GM19035 (cell line): ENCODE results near the gene COL23A1.
"Not testable (repeated sequence)": the region's sequence is repeated elsewhere in the genome, so short reads cannot be mapped to it uniquely, and the experiment has no call there.

Experiments
- ATAC-seq: cut with Tn5 transposase; IDR thresholded peaks from one replicate; pipeline ENCODE4 v1.9.1; 2021; ENCODE audit not compliant: unreplicated experiment

COL23A1 gene

GRCh38 chr5:178318893-178319292 lies 271.3 kb downstream of the COL23A1 start:
- no peak for ATAC-seq

- no peak for ATAC-seq
Observed at GRCh38 chr5:178318382-178318781, 271.8 kb downstream of the COL23A1 start.

GRCh38 chr5:178317727-178318126 lies 272.5 kb downstream of the COL23A1 start:
- ATAC-seq = not testable (repeated sequence)

- no peak for ATAC-seq
Observed at GRCh38 chr5:178314961-178315820, 275.0 kb downstream of the COL23A1 start.

GRCh38 chr5:178314061-178314660 lies 276.0 kb downstream of the COL23A1 start:
- no peak for ATAC-seq

- no peak for ATAC-seq
Observed at GRCh38 chr5:178313316-178313715, 276.9 kb downstream of the COL23A1 start.

GRCh38 chr5:178312880-178313282 lies 277.3 kb downstream of the COL23A1 start:
- no peak for ATAC-seq

GRCh38 chr5:178310130-178310865 lies 279.9 kb downstream of the COL23A1 start:
- no peak for ATAC-seq

- ATAC-seq = no peak
Observed at GRCh38 chr5:178309271-178310013, 280.8 kb downstream of the COL23A1 start.

GRCh38 chr5:178308541-178309092 lies 281.6 kb downstream of the COL23A1 start:
- no peak for ATAC-seq

GRCh38 chr5:178307267-178308045 lies 282.7 kb downstream of the COL23A1 start:
- no peak for ATAC-seq

GRCh38 chr5:178306430-178307225 lies 283.6 kb downstream of the COL23A1 start:
- no peak for ATAC-seq

- ATAC-seq = no peak
Observed at GRCh38 chr5:178305801-178306200, 284.4 kb downstream of the COL23A1 start.

- ATAC-seq = no peak
Observed at GRCh38 chr5:178304761-178305645, 285.2 kb downstream of the COL23A1 start.

- ATAC-seq = no peak
Observed at GRCh38 chr5:178304016-178304415, 286.2 kb downstream of the COL23A1 start.

GRCh38 chr5:178302321-178302720 lies 287.9 kb downstream of the COL23A1 start:
- not testable (repeated sequence) for ATAC-seq

GRCh38 chr5:178301641-178302040 lies 288.6 kb downstream of the COL23A1 start:
- ATAC-seq = no peak

- no peak for ATAC-seq
Observed at GRCh38 chr5:178298283-178298807, 291.8 kb downstream of the COL23A1 start.
